ENCODE data around the gene CSRNP3.

CSRNP3 gene, protein sequence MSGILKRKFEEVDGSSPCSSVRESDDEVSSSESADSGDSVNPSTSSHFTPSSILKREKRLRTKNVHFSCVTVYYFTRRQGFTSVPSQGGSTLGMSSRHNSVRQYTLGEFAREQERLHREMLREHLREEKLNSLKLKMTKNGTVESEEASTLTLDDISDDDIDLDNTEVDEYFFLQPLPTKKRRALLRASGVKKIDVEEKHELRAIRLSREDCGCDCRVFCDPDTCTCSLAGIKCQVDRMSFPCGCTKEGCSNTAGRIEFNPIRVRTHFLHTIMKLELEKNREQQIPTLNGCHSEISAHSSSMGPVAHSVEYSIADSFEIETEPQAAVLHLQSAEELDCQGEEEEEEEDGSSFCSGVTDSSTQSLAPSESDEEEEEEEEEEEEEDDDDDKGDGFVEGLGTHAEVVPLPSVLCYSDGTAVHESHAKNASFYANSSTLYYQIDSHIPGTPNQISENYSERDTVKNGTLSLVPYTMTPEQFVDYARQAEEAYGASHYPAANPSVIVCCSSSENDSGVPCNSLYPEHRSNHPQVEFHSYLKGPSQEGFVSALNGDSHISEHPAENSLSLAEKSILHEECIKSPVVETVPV

GRCh38 chr2:165469417-165469816 is at the start of gene CSRNP3:
Gene CSRNP3, plus strand, starts transcription at chr2:165469698. Its CDS starts 125,368 bp downstream, at chr2:165595066.
- in situ Hi-C loops (cut with MboI; ENCODE audit: low sequenced_read_pairs), result no loop called here

- in situ Hi-C loops (cut with MboI; ENCODE audit: low sequenced_read_pairs), result no loop called here
Observed at GRCh38 chr2:165420231-165420630, 49.3 kb upstream of the CSRNP3 start.

GRCh38 chr2:165423081-165423480 is 46.4 kb upstream of the CSRNP3 start:
- in situ Hi-C loops (cut with MboI; ENCODE audit: low sequenced_read_pairs), result no loop called here

- in situ Hi-C loops (cut with MboI; ENCODE audit: low sequenced_read_pairs), result no loop called here
Observed at GRCh38 chr2:165425556-165425955, 43.9 kb upstream of the CSRNP3 start.

DNA sequence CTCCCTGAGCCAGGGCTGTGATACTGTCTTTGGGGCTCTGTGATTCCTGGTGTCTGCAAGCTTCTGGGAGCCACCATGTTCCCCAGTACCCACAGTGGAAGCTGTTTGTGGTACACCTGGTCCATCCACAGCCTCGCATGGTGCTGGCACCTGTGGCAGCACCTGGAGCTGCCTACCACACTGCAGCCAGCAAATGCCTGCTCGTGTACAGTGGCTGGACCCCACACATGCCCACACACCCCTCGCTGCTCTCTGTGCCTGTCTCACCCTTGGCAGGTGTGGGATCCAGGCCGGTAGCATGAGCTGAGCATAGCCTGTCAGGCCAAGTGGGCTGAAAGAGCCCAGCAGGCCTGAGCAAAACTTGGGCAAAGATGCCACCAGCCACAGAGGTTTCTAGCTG is 41.8 kb upstream of the CSRNP3 start:
- in situ Hi-C loops (cut with MboI; ENCODE audit: low sequenced_read_pairs), result no loop called here

GRCh38 chr2:165428926-165429325 is 40.6 kb upstream of the CSRNP3 start:
- in situ Hi-C loops (cut with MboI; ENCODE audit: low sequenced_read_pairs), result no loop called here

GRCh38 chr2:165431014-165431413 is 38.5 kb upstream of the CSRNP3 start:
- in situ Hi-C loops (cut with MboI; ENCODE audit: low sequenced_read_pairs), result no loop called here

DNA sequence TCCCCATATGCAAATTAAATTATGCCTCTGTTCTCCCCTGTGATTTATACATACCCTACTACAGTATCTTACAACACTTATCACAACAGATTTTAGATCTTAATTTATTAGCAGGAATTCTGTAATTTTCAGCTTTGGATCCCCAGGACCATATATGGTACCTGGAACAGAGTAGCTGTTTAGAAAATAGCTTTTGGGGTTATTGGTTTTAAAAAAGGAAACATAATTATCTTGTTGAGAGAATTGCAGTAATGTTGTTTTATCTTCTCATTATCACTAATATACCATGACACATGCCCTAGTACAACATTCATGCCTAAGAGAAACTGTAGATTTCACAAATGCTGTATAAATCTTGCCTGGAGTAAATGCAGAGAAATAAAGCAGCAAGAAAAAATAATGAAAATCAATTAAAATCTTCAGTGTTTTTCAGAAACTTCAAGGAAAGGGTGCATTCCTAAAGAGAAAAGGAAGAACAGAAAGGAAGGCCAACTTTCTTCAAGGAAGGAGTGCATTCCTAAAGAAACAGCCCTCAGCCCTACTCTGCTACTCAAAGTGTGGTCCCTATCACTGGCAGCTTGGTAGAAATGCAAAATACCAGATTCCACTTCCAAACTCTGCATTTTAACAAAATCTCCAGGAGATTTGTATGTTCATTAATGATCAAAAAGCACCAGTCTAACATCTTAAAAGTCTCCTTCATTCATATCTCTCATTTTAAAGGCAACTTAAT is 37.1 kb upstream of the CSRNP3 start:
- in situ Hi-C loops (cut with MboI; ENCODE audit: low sequenced_read_pairs), result no loop called here

DNA sequence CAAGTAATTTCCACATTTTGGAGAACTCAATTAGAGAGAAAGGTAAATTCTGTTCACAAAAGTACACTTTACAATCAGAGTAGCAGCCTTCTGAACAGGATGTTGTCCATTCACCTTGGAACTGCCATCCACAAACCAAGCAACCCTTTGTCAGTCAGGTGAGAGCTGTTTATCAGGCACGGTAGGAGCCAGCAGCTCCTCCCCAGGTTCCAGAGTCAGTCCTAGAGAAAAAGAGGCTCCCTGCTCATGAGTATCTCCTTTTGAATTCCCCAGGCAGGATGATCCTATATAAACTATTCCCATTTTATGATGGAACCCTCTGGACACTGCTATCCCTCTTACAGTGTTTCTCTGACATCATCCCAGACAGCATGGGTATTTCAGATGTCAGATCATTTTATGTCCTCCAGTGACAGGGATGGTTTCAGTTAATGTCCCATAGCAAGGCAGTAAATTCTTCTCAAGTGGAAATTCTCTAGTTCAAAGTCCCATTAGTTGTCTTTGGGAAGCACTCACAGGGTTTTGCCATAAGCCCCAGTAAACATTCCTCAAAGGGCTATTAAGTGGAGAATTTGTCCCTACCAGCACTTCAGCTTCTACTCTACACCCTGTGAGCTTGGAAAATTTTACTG is 34.5 kb upstream of the CSRNP3 start:
- in situ Hi-C loops (cut with MboI; ENCODE audit: low sequenced_read_pairs), result no loop called here

DNA sequence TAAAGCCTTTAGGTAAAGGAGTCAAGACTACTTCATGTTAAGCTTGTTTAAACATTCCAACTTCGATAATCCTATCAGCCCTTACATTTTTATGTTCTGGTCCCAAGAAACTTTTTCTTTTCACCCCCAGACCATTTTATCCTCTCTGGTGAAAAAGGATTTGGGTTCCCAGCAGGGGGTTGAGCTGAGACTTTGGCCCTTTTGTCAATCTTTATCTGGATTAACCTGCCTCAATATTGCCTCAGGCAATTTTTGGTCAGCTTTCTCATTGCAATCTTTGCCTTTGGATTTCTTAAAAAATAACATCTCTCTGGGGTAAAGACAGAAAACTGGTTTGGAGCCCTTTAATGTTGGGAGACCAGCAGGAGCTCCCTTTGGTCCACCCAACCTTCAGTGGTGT is 33.9 kb upstream of the CSRNP3 start:
- in situ Hi-C loops (cut with MboI; ENCODE audit: low sequenced_read_pairs), result no loop called here

GRCh38 chr2:165436559-165436958 is 32.9 kb upstream of the CSRNP3 start:
- in situ Hi-C loops (cut with MboI; ENCODE audit: low sequenced_read_pairs), result no loop called here

- in situ Hi-C loops (cut with MboI; ENCODE audit: low sequenced_read_pairs), result no loop called here
Observed at GRCh38 chr2:165440367-165440766, 29.1 kb upstream of the CSRNP3 start.

DNA sequence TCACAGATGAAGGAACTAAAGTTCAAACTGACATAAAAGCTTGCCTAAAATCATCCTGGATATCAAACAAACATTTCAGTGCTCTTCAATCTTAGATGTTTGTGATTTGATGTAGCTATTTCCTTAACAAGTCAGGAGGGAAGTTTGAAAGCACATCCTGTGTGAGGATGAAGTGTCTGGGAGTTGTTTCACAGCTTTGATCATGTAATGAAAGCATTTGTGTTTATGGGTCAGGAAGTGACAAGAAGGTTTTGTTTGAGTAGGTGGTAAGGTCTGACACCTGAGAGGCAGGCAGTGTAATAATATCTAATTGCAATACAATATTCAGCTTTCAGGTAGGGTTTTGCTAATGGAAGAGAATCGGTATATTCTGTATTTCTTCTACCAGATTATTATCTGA is 26.0 kb upstream of the CSRNP3 start:
- in situ Hi-C loops (cut with MboI; ENCODE audit: low sequenced_read_pairs), result no loop called here

DNA sequence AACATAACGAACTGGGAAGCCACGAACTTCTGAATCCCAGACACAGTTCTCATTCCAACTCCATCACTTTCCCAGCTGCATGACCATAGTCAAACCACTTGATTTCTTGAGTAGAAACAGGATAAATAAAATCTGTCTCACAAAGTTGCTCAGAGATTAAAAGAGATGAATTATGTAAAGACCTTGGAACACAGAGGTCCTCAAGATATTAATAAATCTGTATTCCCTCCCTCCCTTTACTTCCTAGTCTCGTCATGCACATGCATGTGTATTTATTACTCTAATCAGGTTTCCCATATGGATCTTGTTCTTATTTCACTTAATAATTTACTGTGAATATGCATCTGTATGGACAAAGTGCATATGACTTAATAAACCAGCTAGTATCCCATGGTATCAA is 21.1 kb upstream of the CSRNP3 start:
- in situ Hi-C loops (cut with MboI; ENCODE audit: low sequenced_read_pairs), result no loop called here

GRCh38 chr2:165450156-165450555 is 19.3 kb upstream of the CSRNP3 start:
- in situ Hi-C loops (cut with MboI; ENCODE audit: low sequenced_read_pairs), result no loop called here

- in situ Hi-C loops (cut with MboI; ENCODE audit: low sequenced_read_pairs), result no loop called here
Observed at GRCh38 chr2:165452327-165452726, 17.2 kb upstream of the CSRNP3 start.

DNA sequence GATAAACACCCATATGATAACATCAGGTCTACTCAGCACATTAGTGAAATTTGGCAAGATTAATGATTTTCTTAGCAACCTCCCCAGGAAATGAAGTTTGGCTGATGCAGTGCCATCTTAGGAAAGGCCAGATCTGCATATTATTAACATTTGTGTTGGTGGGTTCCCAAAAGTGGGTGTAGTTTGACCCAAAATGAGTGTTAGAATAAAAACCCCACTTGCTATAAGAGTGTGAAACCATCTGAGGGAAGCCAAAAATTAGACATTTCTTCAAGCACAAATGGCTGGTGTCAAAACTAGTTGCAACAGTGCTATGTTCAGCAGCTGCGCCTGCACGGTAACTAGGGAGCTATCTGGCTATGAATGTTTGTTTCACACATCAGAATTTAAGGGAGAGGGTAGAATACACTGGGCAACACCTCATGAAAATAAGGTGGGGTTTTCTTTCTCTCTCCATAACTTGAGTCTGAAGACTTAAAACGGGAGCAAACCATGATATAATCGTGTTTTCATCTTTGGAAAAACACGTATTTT is 15.9 kb upstream of the CSRNP3 start:
- in situ Hi-C loops (cut with MboI; ENCODE audit: low sequenced_read_pairs), result no loop called here

DNA sequence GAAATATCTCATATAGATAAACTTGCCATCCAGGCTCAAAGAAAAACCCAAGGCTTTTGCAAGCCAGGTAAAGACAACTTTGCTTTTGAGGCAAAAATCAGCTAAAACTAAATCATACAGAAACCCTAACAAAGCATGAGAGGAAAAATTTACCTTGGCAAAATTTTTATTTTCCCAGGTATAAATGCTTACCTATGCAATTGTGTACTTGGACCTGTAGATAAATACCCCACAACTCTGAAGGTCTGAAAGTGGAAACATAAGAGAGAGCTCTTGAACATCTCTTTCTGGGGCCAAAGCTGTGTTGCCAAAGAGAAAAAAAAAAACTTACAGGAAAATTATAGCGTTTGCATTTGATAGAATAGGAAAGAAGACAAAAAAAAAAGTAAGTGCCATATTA is 14.6 kb upstream of the CSRNP3 start:
- in situ Hi-C loops (cut with MboI; ENCODE audit: low sequenced_read_pairs), result no loop called here

DNA sequence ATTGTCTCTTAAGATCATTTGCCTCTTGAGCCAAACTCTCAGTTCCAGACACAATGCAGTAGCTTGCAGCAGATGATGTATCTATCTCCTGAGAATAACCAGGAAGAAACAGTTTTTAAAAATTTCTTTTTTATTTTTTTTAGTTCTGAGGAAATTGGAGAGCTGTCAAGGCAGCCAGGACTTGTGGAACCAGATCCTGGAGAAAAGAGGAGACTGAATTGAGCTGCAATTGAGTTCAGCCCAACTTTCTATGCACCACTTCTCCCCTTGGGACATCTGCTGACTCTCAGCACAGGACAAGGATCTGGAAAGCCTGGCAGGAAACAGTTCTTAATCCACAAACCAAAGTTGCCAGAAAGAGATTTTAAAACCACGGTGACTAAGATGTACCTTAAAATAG is 13.5 kb upstream of the CSRNP3 start:
- in situ Hi-C loops (cut with MboI; ENCODE audit: low sequenced_read_pairs), result no loop called here

DNA sequence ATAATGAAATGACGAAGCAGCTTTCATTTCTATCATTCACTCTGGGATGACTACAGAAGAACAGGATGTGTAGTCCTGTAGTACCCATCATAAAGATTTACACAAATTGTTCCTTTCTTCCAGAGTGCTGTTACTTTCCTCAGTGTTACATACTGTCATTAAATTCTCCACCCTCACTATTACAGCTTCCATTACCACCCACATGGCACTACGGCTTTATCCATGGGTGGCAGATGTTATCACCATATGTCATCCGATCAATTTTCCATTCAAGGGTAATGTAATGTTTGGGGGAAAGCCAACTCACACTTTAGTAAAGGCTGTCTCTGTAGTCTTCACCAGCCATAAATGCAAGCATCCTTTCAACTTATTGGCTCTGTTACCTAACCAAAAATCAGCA is 7.1 kb upstream of the CSRNP3 start:
- in situ Hi-C loops (cut with MboI; ENCODE audit: low sequenced_read_pairs), result no loop called here

DNA sequence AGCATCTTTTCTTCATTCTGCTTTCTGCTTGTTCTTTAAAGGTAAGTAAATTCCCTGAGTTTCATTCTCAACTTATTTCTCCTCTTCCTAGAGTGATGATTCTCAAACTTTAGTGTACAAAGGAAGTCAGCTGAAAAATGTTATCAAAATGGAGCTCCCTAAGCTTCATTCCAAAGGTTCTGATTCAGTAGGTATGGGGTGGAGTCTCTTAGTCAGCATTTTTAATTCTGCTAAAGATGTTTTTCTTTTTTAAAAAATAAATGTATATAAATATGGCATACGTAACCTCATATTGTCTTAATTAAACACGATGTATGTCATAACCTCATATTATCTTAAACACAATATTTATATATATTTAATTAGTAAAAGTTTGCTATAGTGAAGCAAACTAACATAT is 3.1 kb upstream of the CSRNP3 start:
- in situ Hi-C loops (cut with MboI; ENCODE audit: low sequenced_read_pairs), result no loop called here
